AG04449 (cell line): ENCODE results near the gene NRCAM.

ENCODE experiments used
- CTCF ChIA-PET: fragments of 350-600 bp; formaldehyde crosslinking; extraction: SDS; loops from one replicate; lab custom pipeline; 2021; ENCODE audit warnings: antibody characterized with exemption; lab: Yijun Ruan, JAX
- POLR2A ChIA-PET: fragments of 400-600, 350-600 bp; formaldehyde crosslinking; extraction: SDS; loops from one replicate; lab custom pipeline; 2020; ENCODE audit warnings: antibody characterized with exemption, inconsistent platforms; lab: Yijun Ruan, JAX
- DNase-seq: peaks from one replicate; pipeline ENCODE4 v3.0.0-alpha.2; 2010; ENCODE audit warnings: low read depth, low spot score
- H3K4me3 ChIP-seq: 2 replicates; pipeline ENCODE4 v1.5.1; 2011; ENCODE audit warnings: low read depth, mild to moderate bottlenecking, control low read depth, low read length
- CTCF ChIP-seq: IDR thresholded peaks from one replicate; pipeline ENCODE4 v1.5.1; 2011; ENCODE audit warnings: mild to moderate bottlenecking, moderate library complexity, low read length, control low read depth, inconsistent platforms; ENCODE audit not compliant: insufficient read depth; ENCODE audit errors: missing control alignments

The NRCAM gene

GRCh38 chr7:108417144-108417543, 39.1 kb downstream of the NRCAM start:
- DNase-seq = no peak
- no peak for TF ChIP-seq CTCF
- ChIA-PET POLR2A (no interaction called here), CTCF (no interaction called here)
- H3K4me3 ChIP-seq = no peak overlapping the region

GRCh38 chr7:108415821-108416536, 40.3 kb downstream of the NRCAM start:
- no peak for TF ChIP-seq CTCF
- ChIA-PET CTCF (no interaction called here), POLR2A (no interaction called here)
- no peak for DNase-seq
- no peak overlapping the region for H3K4me3 ChIP-seq

- DNase-seq = no peak
- ChIA-PET POLR2A (no interaction called here), CTCF (no interaction called here)
- no peak for TF ChIP-seq CTCF
- H3K4me3 ChIP-seq = no peak overlapping the region
These were observed 41.2 kb downstream of the NRCAM start for GRCh38 chr7:108415084-108415483.

DNA sequence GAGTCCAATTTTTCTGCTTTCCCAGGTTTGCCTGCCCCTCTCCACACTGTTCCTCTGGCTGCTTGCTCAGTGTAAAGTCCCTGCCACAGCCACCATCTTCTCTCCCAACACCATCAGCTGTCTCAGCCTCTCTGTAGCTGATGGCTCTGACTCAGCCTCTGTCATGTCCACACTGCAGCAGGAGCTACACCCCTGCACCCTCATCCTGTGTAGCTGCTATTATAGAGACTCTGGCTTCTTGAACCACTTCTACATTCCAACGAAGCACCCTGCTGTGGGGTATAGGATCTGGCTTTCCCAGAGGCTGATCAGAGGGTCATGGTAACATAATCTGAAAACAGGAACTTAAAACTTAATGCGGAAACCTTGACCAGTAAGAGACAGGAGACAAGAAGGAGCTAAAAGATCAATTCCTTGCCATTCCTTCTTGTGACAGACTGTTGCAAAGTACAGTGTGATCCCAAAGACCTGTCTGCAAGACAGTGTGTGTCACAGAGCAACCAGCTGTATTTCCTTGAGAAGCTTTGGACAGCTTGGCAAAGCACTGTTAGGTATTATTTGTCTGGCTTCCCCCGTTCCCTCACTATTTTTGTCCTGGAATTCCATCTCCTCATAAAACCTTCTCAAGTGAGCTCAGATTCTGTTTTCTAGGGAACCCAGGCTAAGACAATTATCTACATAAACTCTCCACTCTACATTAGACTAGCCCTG, 42.3 kb downstream of the NRCAM start:
- no peak for TF ChIP-seq CTCF
- DNase-seq = no peak
- no peak overlapping the region for H3K4me3 ChIP-seq
- ChIA-PET POLR2A (no interaction called here), CTCF (no interaction called here)

DNA sequence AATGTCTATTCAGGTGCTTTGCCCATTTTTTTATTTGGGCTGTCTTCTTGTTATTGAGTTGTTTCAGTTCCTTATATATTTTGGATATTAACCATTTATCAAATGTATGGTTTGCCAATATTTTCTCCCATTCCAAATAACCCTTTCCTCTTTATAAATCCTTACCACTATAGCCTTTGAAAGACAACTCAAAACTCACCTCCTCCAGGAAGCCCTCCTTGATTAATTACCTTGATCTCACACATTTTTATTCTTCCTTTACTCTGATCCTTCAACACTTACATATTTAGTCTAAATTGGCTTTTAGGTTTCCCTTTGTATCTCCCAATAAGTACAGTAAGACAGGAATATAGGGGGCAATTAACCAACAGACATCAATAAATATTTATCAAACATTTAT, 42.9 kb downstream of the NRCAM start:
- no peak for DNase-seq
- ChIA-PET POLR2A (no interaction called here), CTCF (no interaction called here)
- TF ChIP-seq CTCF = no peak
- H3K4me3 ChIP-seq = no peak overlapping the region

- ChIA-PET POLR2A (no interaction called here), CTCF (no interaction called here)
- TF ChIP-seq CTCF = no peak
- H3K4me3 ChIP-seq = no peak overlapping the region
- no peak for DNase-seq
These were observed 47.1 kb downstream of the NRCAM start for GRCh38 chr7:108409146-108409545.
